Measurements from ENCODE around the gene GRPEL2. TPM values are rescaled to one million over a fixed set of nuclear protein-coding genes. Genes with fewer than 3 reads are reported as not detected.

The GRPEL2 gene
- total and polyA plus RNA-seq, 7 donors = 2.5 to 16.3 (median 8.8) TPM

- Histone ChIP-seq H3K9me3 (no peaks in the 10 kb centered on the region), H3K36me3 (no peaks in the 10 kb centered on the region), H3K4me3 (peak overlapping the region in 2 of 4 donors; percentile 15 to 20), H3K27me3 (no peaks in the 10 kb centered on the region), H3K27ac (peak overlapping the region; percentile 59 to 80 (median 69)), H3K4me1 (peaks cover 0 to 44% (median 40%) of the 10 kb centered on the region in 4 donors)
- 94 to 95% methylated on average over 22 of the region's 22 CpGs for WGBS, 2 donors
- TF ChIP-seq POLR2AphosphoS5 (IDR thresholded peaks at IDR 0.05) = no peak
- no peak for TF ChIP-seq POLR2A (IDR thresholded peaks at IDR 0.05)
- no peak for DNase-seq
- intact Hi-C loops (cut with DNase I) = loop anchor here (5.0 kb wide), 2 partner anchors 51 to 194 kb away; no protein-coding TSS in a partner anchor
Measured at GRCh38 chr5:149367972-149368645, 22.8 kb downstream of the GRPEL2 start.

GRCh38 chr5:149370878-149371277 is 25.6 kb downstream of the GRPEL2 start:
- Histone ChIP-seq H3K27me3 (no peaks in the 10 kb centered on the region), H3K4me1 (peaks cover 0 to 45% (median 40%) of the 10 kb centered on the region in 4 donors), H3K36me3 (no peaks in the 10 kb centered on the region), H3K4me3 (no peak overlapping the region), H3K27ac (peak overlapping the region; percentile 41 to 80 (median 72)), H3K9me3 (no peaks in the 10 kb centered on the region)
- TF ChIP-seq CTCF (IDR thresholded peaks at IDR 0.05) = no peak
- TF ChIP-seq EP300 (IDR thresholded peaks at IDR 0.05) = no peak
- TF ChIP-seq POLR2AphosphoS5 (IDR thresholded peaks at IDR 0.05) = no peak
- 69 to 81% methylated on average over 2 of the region's 2 CpGs for WGBS, 2 donors
- DNase-seq = no peak
- intact Hi-C loops (cut with DNase I) = no loop called here

- 31 to 44% methylated on average over 12 of the region's 12 CpGs for WGBS, 2 donors
- Histone ChIP-seq H3K4me3 (no peak overlapping the region), H3K9me3 (no peaks in the 10 kb centered on the region), H3K27ac (peak overlapping the region; percentile 41 to 80 (median 72)), H3K27me3 (no peaks in the 10 kb centered on the region), H3K36me3 (no peaks in the 10 kb centered on the region), H3K4me1 (peaks cover 0 to 45% (median 40%) of the 10 kb centered on the region in 4 donors)
- intact Hi-C loops (cut with DNase I) = no loop called here
- TF ChIP-seq CTCF (IDR thresholded peaks at IDR 0.05) (peak; percentile 39 to 67 (median 61)), POLR2AphosphoS5 (IDR thresholded peaks at IDR 0.05) (no peak), EP300 (IDR thresholded peaks at IDR 0.05) (no peak), POLR2A (IDR thresholded peaks at IDR 0.05) (no peak)
- DNase-seq = no peak
Measured at GRCh38 chr5:149371296-149371962, 26.1 kb downstream of the GRPEL2 start.

- Histone ChIP-seq H3K4me1 (peaks cover 0 to 40% (median 37%) of the 10 kb centered on the region in 4 donors), H3K27me3 (no peaks in the 10 kb centered on the region), H3K4me3 (no peak overlapping the region), H3K9me3 (no peaks in the 10 kb centered on the region), H3K36me3 (no peaks in the 10 kb centered on the region), H3K27ac (peak overlapping the region; percentile 41 to 80 (median 72))
- 82 to 90% methylated on average over 4 of the region's 4 CpGs for WGBS, 2 donors
- no peak for TF ChIP-seq POLR2AphosphoS5 (IDR thresholded peaks at IDR 0.05)
- TF ChIP-seq EP300 (IDR thresholded peaks at IDR 0.05) = no peak
- TF ChIP-seq POLR2A (IDR thresholded peaks at IDR 0.05) = no peak
- no peak for TF ChIP-seq CTCF (IDR thresholded peaks at IDR 0.05)
- no peak for DNase-seq
- intact Hi-C loops (cut with DNase I) = no loop called here
Measured at GRCh38 chr5:149372076-149372795, 26.9 kb downstream of the GRPEL2 start.

- H3K9me3 ChIP-seq = no peaks in the 10 kb centered on the region
- DNase-seq = no peak
- 92 to 96% methylated on average over 3 of the region's 3 CpGs for WGBS, 2 donors
- H3K4me3 ChIP-seq = no peak overlapping the region
- no peaks in the 10 kb centered on the region for H3K36me3 ChIP-seq
- TF ChIP-seq POLR2A (IDR thresholded peaks at IDR 0.05) = no peak
- no peak for TF ChIP-seq EP300 (IDR thresholded peaks at IDR 0.05)
- no peak for TF ChIP-seq POLR2AphosphoS5 (IDR thresholded peaks at IDR 0.05)
- TF ChIP-seq CTCF (IDR thresholded peaks at IDR 0.05) = no peak
- intact Hi-C loops (cut with DNase I) = no loop called here
- peaks cover 0 to 35% (median 30%) of the 10 kb centered on the region in 4 donors for H3K4me1 ChIP-seq
- peak overlapping the region; percentile 41 to 80 (median 72) for H3K27ac ChIP-seq
- H3K27me3 ChIP-seq = no peaks in the 10 kb centered on the region
Measured at GRCh38 chr5:149372932-149373331, 27.6 kb downstream of the GRPEL2 start.

All from sigmoid colon (tissue), 7 donors.